Islet precursor cell (in vitro differentiated cells): ENCODE measurements around the gene HYPK.
"Not testable (repeated sequence)": the region's sequence is repeated elsewhere in the genome, so short reads cannot be mapped to it uniquely, and the experiment has no call there.

Experiments used
- DNase-seq: peaks from one replicate; pipeline ENCODE4 v3.0.0-alpha.2; 2018

Gene HYPK

GRCh38 chr15:43795997-43796396, 4.4 kb upstream of the HYPK start:
- no peak for DNase-seq

DNA sequence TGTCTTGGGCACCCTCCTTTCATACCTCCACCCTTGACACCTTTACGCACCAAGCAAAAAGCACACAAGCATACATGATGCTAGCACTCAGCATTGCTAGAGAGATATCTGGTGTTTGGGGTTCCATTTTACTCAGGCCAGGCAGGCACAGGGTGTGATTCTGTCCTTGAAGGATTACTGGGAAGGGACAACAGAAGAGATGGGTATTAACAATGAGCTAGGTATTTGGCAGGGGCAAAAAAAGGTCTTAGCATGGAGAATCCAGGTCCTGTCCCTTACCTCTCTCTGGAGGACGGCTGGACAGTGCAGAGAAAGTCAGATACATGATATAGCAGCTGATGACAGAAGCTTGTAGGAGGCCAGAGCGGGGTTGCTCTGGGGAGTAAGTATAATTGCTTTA, 3.8 kb upstream of the HYPK start:
- no peak for DNase-seq

GRCh38 chr15:43799209-43799944, 1.0 kb upstream of the HYPK start:
- no peak for DNase-seq

GRCh38 chr15:43799945-43800285, 484 bp upstream of the HYPK start, which contains the start of gene SERINC4:
TSS of gene SERINC4 (minus strand) at chr15:43800220. CDS start at chr15:43799986, 234 bp downstream.
- no peak for DNase-seq

GRCh38 chr15:43802676-43803075, 2.3 kb downstream of the HYPK start:
- DNase-seq = not testable (repeated sequence)

DNA sequence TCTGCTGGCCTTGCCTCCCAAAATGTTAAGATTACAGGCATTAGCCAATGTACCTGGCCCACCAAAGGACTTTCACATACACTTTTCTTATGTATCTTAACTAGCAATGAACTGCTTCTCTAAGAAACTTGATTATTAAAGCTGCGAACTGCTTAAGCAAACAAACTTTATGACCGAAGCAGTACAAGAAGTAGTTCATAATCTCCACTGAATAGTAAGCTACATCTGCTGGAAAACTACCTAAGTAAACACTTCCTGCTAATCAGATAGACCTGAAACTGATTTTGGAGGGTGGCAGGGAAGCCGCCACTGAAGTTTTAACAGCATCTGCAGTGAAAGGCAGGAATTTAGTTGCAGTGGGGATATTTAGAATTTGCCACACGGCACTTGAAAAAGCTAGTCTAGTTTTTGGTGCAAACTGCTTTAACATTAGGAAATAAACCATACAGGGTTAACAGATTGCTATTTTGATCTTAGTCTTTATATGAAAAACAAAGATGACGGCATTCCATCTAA, 8.1 kb downstream of the HYPK start:
- no peak for DNase-seq

- DNase-seq = no peak
Measured at GRCh38 chr15:43808960-43809678, 8.7 kb downstream of the HYPK start.

DNA sequence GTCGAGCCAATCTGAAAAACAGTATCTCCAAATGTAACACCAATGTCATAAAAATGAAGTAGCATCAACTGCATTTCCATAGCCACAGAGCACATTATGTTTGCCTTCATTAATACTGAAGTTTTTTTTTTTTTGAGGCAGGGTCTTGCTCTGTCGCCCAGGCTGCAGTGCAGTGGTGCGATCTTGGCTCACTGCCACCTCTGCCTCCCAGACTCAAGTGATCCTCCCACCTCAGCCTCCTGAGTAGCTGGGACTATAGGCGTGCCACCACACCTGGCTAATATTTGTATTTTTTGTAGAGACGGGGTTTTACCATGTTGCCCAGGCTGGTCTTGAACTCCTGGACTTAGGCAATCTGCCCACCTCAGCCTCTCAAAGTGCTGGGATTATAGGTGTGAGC, 14.7 kb downstream of the HYPK start:
- not testable (repeated sequence) for DNase-seq

- DNase-seq = no peak
Measured at GRCh38 chr15:43821505-43821904, 21.1 kb downstream of the HYPK start.

DNA sequence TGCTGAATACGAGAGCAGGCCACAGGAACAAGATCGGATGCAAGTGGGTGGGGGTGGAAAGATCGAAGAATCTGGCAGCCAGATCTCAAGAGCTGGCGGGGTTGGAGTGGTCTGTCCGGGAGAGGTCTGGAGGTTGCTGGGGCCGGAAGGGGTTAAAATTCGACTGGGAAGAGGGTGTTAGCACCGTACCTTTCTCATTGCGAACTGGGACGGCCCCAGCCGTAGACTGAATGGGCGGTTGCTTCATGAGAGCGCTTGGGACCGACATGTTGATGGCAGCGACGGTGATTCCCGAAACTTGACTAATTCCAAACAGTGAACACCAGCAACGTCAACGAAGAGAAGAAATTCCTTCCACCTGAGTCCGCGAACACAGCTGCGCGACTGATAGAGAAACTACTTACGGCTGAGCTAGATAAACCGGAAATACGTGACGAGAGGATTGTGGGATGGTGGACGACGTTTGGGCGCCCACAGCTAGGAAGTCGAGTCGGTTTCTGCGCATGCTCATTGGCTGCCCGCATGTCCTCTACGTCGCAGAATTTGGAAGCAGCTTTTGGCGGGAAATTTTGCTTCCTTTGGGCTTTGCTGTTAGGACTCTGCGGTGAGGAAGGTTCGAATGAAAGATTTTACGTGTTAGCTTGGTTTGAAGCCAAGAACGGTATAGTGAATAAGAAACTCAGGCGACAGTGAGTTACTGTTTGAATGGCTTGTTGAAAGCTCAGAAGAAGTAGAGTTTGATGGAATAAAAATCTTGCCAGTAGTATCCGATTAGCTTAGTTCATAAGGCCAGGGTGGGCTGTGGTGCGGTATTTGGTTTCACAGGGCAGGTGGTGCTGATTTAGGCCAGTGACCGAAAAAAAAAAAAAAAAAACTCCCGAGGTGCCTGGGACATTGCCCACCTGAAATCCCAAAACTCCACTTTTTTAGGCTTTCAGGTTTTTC, 24.2 kb downstream of the HYPK start, which contains the start of gene MFAP1:
Gene MFAP1 (minus strand): TSS at position 389 of the 945 bp plus-strand sequence. CDS start 121 bp downstream, at position 268.
- DNase-seq = peak; percentile 93

GRCh38 chr15:43825305-43825704, 24.9 kb downstream of the HYPK start:
- not testable (repeated sequence) for DNase-seq

GRCh38 chr15:43826029-43826507, 25.7 kb downstream of the HYPK start:
- no peak for DNase-seq

- DNase-seq = peak; percentile 88
Measured at GRCh38 chr15:43826508-43827341, 26.3 kb downstream of the HYPK start, which contains the start of gene WDR76. TSS of gene WDR76 (plus strand) at chr15:43827002. CDS start at chr15:43827033, 31 bp downstream.

- DNase-seq = no peak
Measured at GRCh38 chr15:43828061-43828657, 27.8 kb downstream of the HYPK start.

DNA sequence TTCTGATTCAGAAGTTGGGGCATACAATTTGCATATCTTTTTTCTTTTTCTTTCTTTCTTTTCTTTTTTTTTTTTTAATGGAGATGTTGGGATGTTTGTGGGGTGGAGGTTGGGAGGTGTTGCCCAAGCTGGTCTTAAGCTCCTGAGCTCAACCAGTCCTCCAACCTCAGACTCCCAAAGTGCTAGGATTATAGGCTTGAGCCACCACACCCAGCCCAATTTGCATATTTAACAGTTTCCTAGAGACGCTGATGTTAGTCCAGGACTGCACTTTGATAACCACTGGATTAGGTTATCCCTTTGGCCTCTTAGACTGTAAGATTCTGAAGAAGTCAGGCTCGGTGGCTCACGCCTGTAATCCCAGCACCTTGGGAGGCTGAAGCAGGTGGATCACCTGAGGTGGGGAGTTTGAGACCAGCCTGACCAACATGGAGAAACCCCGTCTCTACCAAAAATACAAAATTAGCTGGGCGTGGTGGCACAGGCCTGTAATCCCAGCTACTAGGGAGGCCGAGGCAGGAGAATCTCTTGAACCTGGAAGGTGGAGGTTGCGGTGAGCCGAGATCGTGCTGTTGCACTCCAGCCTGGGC, 29.6 kb downstream of the HYPK start:
- DNase-seq = not testable (repeated sequence)

GRCh38 chr15:43830691-43831275, 30.4 kb downstream of the HYPK start:
- not testable (repeated sequence) for DNase-seq

- DNase-seq = not testable (repeated sequence)
Measured at GRCh38 chr15:43831519-43832052, 31.2 kb downstream of the HYPK start.

DNA sequence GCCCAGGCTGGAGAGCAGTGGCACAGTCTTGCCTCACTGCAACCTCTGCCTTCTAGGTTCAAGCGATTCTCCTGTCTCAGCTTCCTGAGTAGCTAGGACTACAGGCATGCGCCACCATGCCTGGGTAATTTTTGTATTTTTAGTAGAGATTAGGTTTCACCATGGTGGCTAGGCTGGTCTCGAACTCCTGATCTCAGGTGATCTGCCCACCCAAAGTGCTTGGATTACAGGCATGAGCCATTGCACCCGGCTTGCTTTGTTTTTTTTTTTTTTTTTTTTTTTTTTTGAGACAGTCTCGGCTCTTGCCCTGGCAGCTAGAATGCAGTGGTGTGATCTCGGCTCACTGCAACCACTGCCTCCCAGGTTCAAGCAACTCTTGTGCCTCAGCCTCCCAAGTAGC, 32.1 kb downstream of the HYPK start:
- DNase-seq = not testable (repeated sequence)

- DNase-seq = no peak
Measured at GRCh38 chr15:43845421-43845820, 45.0 kb downstream of the HYPK start.

DNA sequence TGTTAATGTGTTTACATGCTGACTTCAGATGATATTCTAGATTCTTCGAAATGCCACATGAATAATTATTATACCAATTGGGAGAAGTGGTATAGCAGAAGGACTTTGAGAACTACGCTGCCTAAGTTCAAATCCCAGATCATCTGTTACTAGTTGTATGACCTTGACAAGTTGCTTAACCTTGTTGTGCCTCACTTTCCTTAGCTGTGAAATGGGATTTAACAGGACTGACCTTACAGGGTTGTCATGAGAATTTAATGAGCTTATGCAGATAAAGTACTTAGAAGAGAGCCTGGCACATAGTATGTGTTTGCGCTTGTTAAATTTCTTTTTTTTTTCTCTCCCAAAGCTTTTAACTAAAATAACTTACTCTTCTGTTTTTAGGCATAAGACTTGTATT, 50.9 kb downstream of the HYPK start:
- no peak for DNase-seq
